GM19193 (cell line): ENCODE data around the gene OR4D2.

Experiments
- POLR2A ChIP-seq: IDR thresholded peaks from 4 replicates; pipeline ENCODE4 v1.6.1; 2011; ENCODE audit not compliant: insufficient read depth, insufficient read length; ENCODE audit errors: extremely low read depth

OR4D2 gene

GRCh38 chr17:58166682-58167081 lies at the start of gene OR4D2:
Gene OR4D2 (plus strand): TSS chr17:58166982. CDS start chr17:58169656, 2,674 bp downstream.
- no peak for TF ChIP-seq POLR2A

GRCh38 chr17:58117382-58117781 lies 49.4 kb upstream of the OR4D2 start:
- no peak for TF ChIP-seq POLR2A

GRCh38 chr17:58119491-58119890 lies 47.3 kb upstream of the OR4D2 start:
- TF ChIP-seq POLR2A, result no peak

- no peak for TF ChIP-seq POLR2A
Observed at GRCh38 chr17:58120195-58120822, 46.5 kb upstream of the OR4D2 start.

GRCh38 chr17:58121925-58122324 lies 44.9 kb upstream of the OR4D2 start:
- TF ChIP-seq POLR2A, result no peak

- no peak for TF ChIP-seq POLR2A
Observed at GRCh38 chr17:58127846-58128245, 38.9 kb upstream of the OR4D2 start.

GRCh38 chr17:58136669-58137279 lies 30.0 kb upstream of the OR4D2 start:
- no peak for TF ChIP-seq POLR2A

GRCh38 chr17:58141505-58141904 lies 25.3 kb upstream of the OR4D2 start:
- no peak for TF ChIP-seq POLR2A

- no peak for TF ChIP-seq POLR2A
Observed at GRCh38 chr17:58144801-58145200, 22.0 kb upstream of the OR4D2 start.

- TF ChIP-seq POLR2A, result no peak
Observed at GRCh38 chr17:58147930-58148434, 18.8 kb upstream of the OR4D2 start, which contains the start of gene OR4D1. Gene OR4D1 (plus strand): TSS chr17:58148384. CDS start chr17:58155154, 6,770 bp downstream.

GRCh38 chr17:58148609-58149008 lies 18.2 kb upstream of the OR4D2 start:
- no peak for TF ChIP-seq POLR2A

GRCh38 chr17:58150394-58150793 lies 16.4 kb upstream of the OR4D2 start:
- no peak for TF ChIP-seq POLR2A

GRCh38 chr17:58153046-58153445 lies 13.7 kb upstream of the OR4D2 start:
- no peak for TF ChIP-seq POLR2A

GRCh38 chr17:58153671-58154070 lies 13.1 kb upstream of the OR4D2 start:
- no peak for TF ChIP-seq POLR2A

GRCh38 chr17:58156839-58157803 lies 9.7 kb upstream of the OR4D2 start:
- no peak for TF ChIP-seq POLR2A
